ENCODE measurements around the gene TRIM62.

TRIM62 gene

GRCh38 chr1:33170351-33171274 lies 11.2 kb downstream of the TRIM62 start:
- Histone ChIP-seq H4K20me1 (ENCODE audit: insufficient read depth, low read length) (peaks cover 15% of the 10 kb centered on the region; the same call in 1 of the 2 replicates), H2AFZ (ENCODE audit: low read depth, low read length) (no peak overlapping the region), H3K4me2 (ENCODE audit: insufficient read depth, low read length) (no peak overlapping the region), H3K4me3 (ENCODE audit: low read depth in 1 of 2, low read length in 2 of 2) (no peak overlapping the region), H3K27ac (ENCODE audit: low read length) (no peak overlapping the region), H3K27me3 (ENCODE audit: insufficient read depth, low read length, poor library complexity) (no peaks in the 10 kb centered on the region), H3K79me2 (ENCODE audit: insufficient read depth, low read length) (no peaks in the 10 kb centered on the region), H3K9me3 (ENCODE audit: insufficient read depth, low read length, severe bottlenecking) (no peaks in the 10 kb centered on the region), H3K4me1 (ENCODE audit: insufficient read depth, low read length) (no peaks in the 10 kb centered on the region), H3K36me3 (ENCODE audit: insufficient read depth, low read length) (peaks cover 10% of the 10 kb centered on the region; the same call in 1 of the 2 replicates), H3K9ac (ENCODE audit: low read depth, low read length) (no peak overlapping the region)
- ATAC-seq (ENCODE audit: insufficient read depth, low read depth): no peak
- no peak for DNase-seq
- TF ChIP-seq EZH2 (IDR thresholded peaks at IDR 0.05; ENCODE audit: borderline replicate concordance, low read depth, low read length, severe bottlenecking): no peak
- TF ChIP-seq, protein P1, sequence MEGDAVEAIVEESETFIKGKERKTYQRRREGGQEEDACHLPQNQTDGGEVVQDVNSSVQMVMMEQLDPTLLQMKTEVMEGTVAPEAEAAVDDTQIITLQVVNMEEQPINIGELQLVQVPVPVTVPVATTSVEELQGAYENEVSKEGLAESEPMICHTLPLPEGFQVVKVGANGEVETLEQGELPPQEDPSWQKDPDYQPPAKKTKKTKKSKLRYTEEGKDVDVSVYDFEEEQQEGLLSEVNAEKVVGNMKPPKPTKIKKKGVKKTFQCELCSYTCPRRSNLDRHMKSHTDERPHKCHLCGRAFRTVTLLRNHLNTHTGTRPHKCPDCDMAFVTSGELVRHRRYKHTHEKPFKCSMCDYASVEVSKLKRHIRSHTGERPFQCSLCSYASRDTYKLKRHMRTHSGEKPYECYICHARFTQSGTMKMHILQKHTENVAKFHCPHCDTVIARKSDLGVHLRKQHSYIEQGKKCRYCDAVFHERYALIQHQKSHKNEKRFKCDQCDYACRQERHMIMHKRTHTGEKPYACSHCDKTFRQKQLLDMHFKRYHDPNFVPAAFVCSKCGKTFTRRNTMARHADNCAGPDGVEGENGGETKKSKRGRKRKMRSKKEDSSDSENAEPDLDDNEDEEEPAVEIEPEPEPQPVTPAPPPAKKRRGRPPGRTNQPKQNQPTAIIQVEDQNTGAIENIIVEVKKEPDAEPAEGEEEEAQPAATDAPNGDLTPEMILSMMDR (IDR thresholded peaks at IDR 0.05; ENCODE audit: borderline replicate concordance, extremely low read depth, low read length, poor library complexity, severe bottlenecking): no peak

DNA sequence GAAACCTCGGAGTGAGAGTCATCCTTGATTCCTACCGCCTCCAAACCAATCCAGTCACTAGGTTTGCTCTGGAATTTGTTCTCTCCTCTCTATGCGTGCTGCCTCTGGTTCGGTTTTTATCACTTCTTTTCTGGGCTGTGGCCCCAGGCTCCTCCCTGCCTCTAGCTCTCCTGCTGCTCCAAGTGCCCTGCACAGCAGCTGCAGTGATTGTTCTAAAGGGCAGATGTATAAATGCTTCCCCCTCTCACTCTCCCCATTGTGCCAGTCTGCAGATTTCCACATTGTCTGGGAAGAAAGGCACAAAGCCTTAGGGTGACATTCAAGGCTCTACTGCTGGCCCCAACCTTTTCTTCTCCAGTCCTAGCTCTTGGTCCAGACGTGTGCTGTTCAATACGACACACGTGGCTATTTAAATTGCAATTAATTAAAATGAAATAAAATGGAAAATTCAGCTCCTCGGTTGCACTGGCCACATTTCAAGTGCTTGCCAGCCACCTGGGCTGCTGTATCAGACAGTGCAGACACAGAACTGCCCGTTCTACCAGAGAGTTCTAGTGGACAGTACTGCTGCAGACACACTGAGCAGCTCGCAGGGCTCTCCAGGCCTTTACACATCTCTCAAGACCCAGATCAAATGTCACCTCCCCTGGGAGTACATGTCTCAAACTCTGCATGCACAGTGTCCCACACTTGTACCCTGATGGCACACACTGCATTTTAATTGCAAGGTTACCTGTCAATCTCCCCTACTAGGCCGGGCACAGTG lies 12.4 kb downstream of the TRIM62 start:
- DNase-seq (no peak), ATAC-seq (ENCODE audit: insufficient read depth, low read depth) (no peak)
- no peak overlapping the region for H3K9ac ChIP-seq (ENCODE audit: low read depth, low read length)
- no peak overlapping the region for H3K27ac ChIP-seq (ENCODE audit: low read length)
- H3K79me2 ChIP-seq (ENCODE audit: insufficient read depth, low read length): no peaks in the 10 kb centered on the region
- peaks cover 12% of the 10 kb centered on the region for H3K36me3 ChIP-seq (ENCODE audit: insufficient read depth, low read length)
- TF ChIP-seq, protein P1 (IDR thresholded peaks at IDR 0.05; ENCODE audit: borderline replicate concordance, extremely low read depth, low read length, poor library complexity, severe bottlenecking): no peak
- no peak for TF ChIP-seq EZH2 (IDR thresholded peaks at IDR 0.05; ENCODE audit: borderline replicate concordance, low read depth, low read length, severe bottlenecking)
- H2AFZ ChIP-seq (ENCODE audit: low read depth, low read length): no peak overlapping the region
- peaks cover 15% of the 10 kb centered on the region; the same call in 1 of the 2 replicates for H4K20me1 ChIP-seq (ENCODE audit: insufficient read depth, low read length)
- no peaks in the 10 kb centered on the region for H3K9me3 ChIP-seq (ENCODE audit: insufficient read depth, low read length, severe bottlenecking)
- H3K4me3 ChIP-seq (ENCODE audit: low read depth in 1 of 2, low read length in 2 of 2): no peak overlapping the region
- H3K27me3 ChIP-seq (ENCODE audit: insufficient read depth, low read length, poor library complexity): no peaks in the 10 kb centered on the region
- H3K4me1 ChIP-seq (ENCODE audit: insufficient read depth, low read length): no peaks in the 10 kb centered on the region
- no peak overlapping the region for H3K4me2 ChIP-seq (ENCODE audit: insufficient read depth, low read length)

DNA sequence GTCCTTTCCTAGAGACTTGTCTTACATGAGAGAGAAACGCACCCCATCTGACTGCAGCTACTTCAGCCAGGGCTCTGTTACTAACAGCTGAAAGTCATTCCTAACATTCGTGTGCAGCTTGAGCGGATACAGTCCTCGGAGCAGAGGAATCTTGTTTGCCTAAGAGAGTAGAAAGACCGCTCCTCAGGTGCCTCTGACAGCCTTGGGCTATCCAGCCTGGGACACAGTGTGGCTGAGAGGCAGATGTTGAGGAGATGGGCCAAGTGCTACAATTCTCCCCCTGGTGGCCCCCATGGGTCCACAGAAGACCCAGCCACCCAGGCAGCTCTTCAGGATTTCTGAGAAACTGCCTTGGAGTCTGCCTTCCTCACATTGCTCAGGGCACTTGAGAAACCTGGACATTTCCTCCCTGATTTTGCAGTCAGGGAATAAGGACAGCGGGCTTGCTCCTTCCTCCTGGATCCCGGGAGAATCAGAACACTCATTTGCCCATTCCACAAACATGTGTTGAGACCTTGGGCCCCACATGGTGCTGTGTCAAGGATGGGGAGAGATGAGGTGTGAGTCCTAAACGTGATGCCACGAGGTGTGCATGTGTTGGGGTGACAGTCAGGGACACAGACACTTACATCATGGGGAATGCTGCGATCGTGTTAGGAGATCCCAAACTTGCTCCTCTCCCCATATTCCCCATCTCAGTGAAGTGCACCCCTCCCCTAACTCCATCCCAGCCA lies 13.1 kb downstream of the TRIM62 start:
- H3K9me3 ChIP-seq (ENCODE audit: insufficient read depth, low read length, severe bottlenecking): no peaks in the 10 kb centered on the region
- H3K4me1 ChIP-seq (ENCODE audit: insufficient read depth, low read length): no peaks in the 10 kb centered on the region
- ATAC-seq (ENCODE audit: insufficient read depth, low read depth) (no peak), DNase-seq (no peak)
- H3K27ac ChIP-seq (ENCODE audit: low read length): no peak overlapping the region
- peaks cover 18% of the 10 kb centered on the region; the same call in 1 of the 2 replicates for H4K20me1 ChIP-seq (ENCODE audit: insufficient read depth, low read length)
- H3K27me3 ChIP-seq (ENCODE audit: insufficient read depth, low read length, poor library complexity): no peaks in the 10 kb centered on the region
- no peak overlapping the region for H2AFZ ChIP-seq (ENCODE audit: low read depth, low read length)
- H3K4me2 ChIP-seq (ENCODE audit: insufficient read depth, low read length): no peak overlapping the region
- TF ChIP-seq, protein P1 (IDR thresholded peaks at IDR 0.05; ENCODE audit: borderline replicate concordance, extremely low read depth, low read length, poor library complexity, severe bottlenecking): peak; percentile 16
- TF ChIP-seq EZH2 (IDR thresholded peaks at IDR 0.05; ENCODE audit: borderline replicate concordance, low read depth, low read length, severe bottlenecking): no peak
- no peaks in the 10 kb centered on the region for H3K79me2 ChIP-seq (ENCODE audit: insufficient read depth, low read length)
- H3K4me3 ChIP-seq (ENCODE audit: low read depth in 1 of 2, low read length in 2 of 2): no peak overlapping the region
- H3K9ac ChIP-seq (ENCODE audit: low read depth, low read length): no peak overlapping the region
- peaks cover 16% of the 10 kb centered on the region for H3K36me3 ChIP-seq (ENCODE audit: insufficient read depth, low read length)

Measured in DND-41 (cell line).